Stomach (tissue), 9 donors: ENCODE measurements around the gene DIS3L2. TPM values are rescaled to one million over a fixed set of nuclear protein-coding genes. Genes with fewer than 3 reads are reported as not detected.
"Not testable (repeated sequence)": the region's sequence is repeated elsewhere in the genome, so short reads cannot be mapped to it uniquely, and the experiment has no call there.

Source experiments
- DNase-seq, 2 donors: peaks; one replicate each; pipeline versions ENCODE4 v3.0.0 to v3.0.0-alpha.2; 2013 to 2019
- H3K27ac ChIP-seq, 5 donors: fragments of 200-600 bp in 4 of 5; sonication (generic) in 4 of 5; one replicate each; pipeline ENCODE4 v1.5.1; 2013 to 2019; ENCODE audit warnings: mild to moderate bottlenecking in 1 of 5, moderate library complexity in 1 of 5
- H3K27me3 ChIP-seq, 3 donors: fragments of 200-600 bp; sonication (generic); one replicate each; pipeline ENCODE4 v1.5.1; 2017 to 2019; ENCODE audit warnings: mixed run types in 1 of 3
- H3K36me3 ChIP-seq, 4 donors: fragments of 200-600 bp; sonication (generic); 1 replicate in 3 of 4; 2 replicates in 1 of 4; pipeline ENCODE4 v1.5.1; 2016 to 2019
- H3K4me1 ChIP-seq, 4 donors: fragments of 200-600 bp; sonication (generic); one replicate each; pipeline ENCODE4 v1.5.1; 2016 to 2019
- H3K4me3 ChIP-seq, 4 donors: fragments of 200-600 bp; sonication (generic) in 3 of 4; one replicate each; pipeline ENCODE4 v1.5.1; 2016 to 2019; ENCODE audit warnings: mild to moderate bottlenecking in 1 of 4
- H3K9me3 ChIP-seq, 4 donors: fragments of 200-600 bp; sonication (generic); one replicate each; pipeline ENCODE4 v1.5.1; 2016 to 2019
- EP300 ChIP-seq: sonication (generic); formaldehyde crosslinking; IDR thresholded peaks from one replicate; pipeline ENCODE4 v1.6.1; 2017; ENCODE audit warnings: antibody characterized with exemption
- POLR2A ChIP-seq, 4 donors: fragments of 450-650 bp; IDR thresholded peaks; one replicate each; pipeline ENCODE4 v1.6.1; 2016; ENCODE audit warnings: antibody characterized with exemption in 4 of 4, control low read depth in 2 of 4, mild to moderate bottlenecking in 1 of 4, moderate library complexity in 1 of 4
- POLR2AphosphoS5 ChIP-seq, 3 donors: sonication (generic); formaldehyde crosslinking; IDR thresholded peaks; one replicate each; pipeline ENCODE4 v1.6.1; 2016; ENCODE audit warnings: antibody characterized with exemption in 3 of 3
- WGBS, 5 donors: extraction: QIAGEN DNeasy Blood & Tissue Kit in 3 of 5; methylation state at CpG; one replicate each; pipeline versions ENCODE4 v1.1.5 to v1.1.7; 2013 to 2018; 5-methylcytosine and 5-hydroxymethylcytosine counted together
- intact Hi-C: fragments of 100-400 bp; cut with DNase I; formaldehyde crosslinking; loops from one replicate; pipeline ENCODE4 v1.15.1; 2023; ENCODE audit warnings: low total_unique reads
- polyA plus RNA-seq, 3 donors: library from polyadenylated mRNA; stranded (reverse); fragments of 200-250 nt; gene quantifications; one replicate each; pipeline ENCODE4 v1.2.3, GENCODE V29; 2013
- total RNA-seq, 5 donors: library from RNA; depleted of rRNA; stranded (reverse); fragments of >200 nt; gene quantifications; one replicate each; pipeline versions ENCODE4 v1.1.0 to v1.2.3, GENCODE V29; 2014 to 2016
- TF ChIP-seq, protein P1 (sequence below), 7 experiments: fragments of 450-650 bp in 4 of 7; fragments of 200-600 bp in 3 of 7; sonication (generic) in 3 of 7; IDR thresholded peaks; one replicate each; pipeline ENCODE4 v1.5.1; 2016 to 2019; ENCODE audit warnings: antibody characterized with exemption in 7 of 7, control low read depth in 2 of 7, mild to moderate bottlenecking in 1 of 7
- donor health status: healthy with polysubstance abuse.
- donor health status: Bipolar disorder and iron deficiency.
- donor health status: healthy.

Gene DIS3L2
- total and polyA plus RNA-seq, 8 donors: 10.4 to 124 (median 26.8) TPM

DNA sequence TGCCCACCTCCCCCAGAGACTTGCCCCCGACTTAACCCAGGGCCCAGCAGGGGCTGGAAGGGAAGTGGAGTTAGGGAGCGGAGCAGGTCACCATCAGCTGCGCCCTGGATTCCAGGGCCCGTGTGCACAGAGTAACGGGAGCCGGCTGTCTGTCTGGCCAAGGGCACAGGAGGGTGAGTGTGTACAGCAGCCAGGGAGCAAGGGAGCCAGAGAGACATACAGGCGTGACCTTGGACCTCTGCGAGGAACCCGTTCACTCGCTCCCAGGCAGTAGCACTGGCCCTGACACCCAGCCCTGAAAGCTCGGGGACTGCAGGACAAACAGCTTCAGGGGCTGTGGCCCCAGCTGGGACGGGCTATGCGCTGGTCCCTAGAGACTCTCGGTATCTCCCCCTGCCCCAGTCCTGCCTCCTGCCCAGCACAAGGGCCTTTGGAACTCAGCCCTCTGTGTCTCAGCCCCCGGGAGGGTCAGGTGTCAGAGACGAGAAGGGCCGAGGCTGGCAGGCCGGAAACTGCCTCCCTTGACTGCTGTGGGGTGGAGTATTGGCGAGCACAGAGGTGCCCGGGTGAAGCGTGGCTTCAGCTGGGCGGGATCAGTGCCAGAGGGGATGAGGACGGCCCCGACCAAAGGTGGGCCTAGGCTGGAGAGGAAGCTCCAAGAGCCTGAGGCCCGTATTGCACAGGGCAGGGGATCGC is 370.9 kb downstream of the DIS3L2 start:
- H3K36me3 ChIP-seq: peaks cover 0 to 50% (median 31%) of the 10 kb centered on the region in 4 donors
- H3K4me3 ChIP-seq, DNase-seq, H3K27me3 ChIP-seq, intact Hi-C loops, H3K9me3 ChIP-seq, H3K4me1 ChIP-seq, H3K27ac ChIP-seq: not testable (repeated sequence)
- WGBS, 5 donors: 79 to 93% (median 86%) methylated on average over 11 to 21 of the region's 26 CpGs

DNA sequence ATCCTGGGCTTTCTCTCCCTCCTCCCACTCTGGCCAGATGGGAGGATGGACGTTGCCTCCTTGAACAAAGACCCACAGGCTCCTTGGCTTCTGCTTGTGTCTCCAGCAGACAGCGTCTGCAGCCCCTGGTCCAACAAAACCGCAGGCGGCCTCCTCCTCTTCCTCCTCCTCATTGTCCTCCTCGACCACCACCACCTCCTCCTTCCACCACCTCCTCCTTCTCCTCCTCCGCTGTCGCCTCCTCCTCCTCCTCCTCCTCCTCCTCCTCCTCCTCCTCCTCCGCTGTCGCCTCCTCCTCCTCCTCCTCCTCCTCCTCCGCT is 371.4 kb downstream of the DIS3L2 start:
- DNase-seq: no peak
- Histone ChIP-seq H3K9me3 (no peaks in the 10 kb centered on the region), H3K36me3 (peaks cover 0 to 53% (median 31%) of the 10 kb centered on the region in 4 donors), H3K27me3 (no peaks in the 10 kb centered on the region), H3K4me3 (no peak overlapping the region), H3K27ac (no peak overlapping the region), H3K4me1 (no peaks in the 10 kb centered on the region)
- no peak for TF ChIP-seq POLR2AphosphoS5 (IDR thresholded peaks at IDR 0.05)
- TF ChIP-seq EP300: no peak
- TF ChIP-seq POLR2A (IDR thresholded peaks at IDR 0.05): no peak
- TF ChIP-seq, protein P1, sequence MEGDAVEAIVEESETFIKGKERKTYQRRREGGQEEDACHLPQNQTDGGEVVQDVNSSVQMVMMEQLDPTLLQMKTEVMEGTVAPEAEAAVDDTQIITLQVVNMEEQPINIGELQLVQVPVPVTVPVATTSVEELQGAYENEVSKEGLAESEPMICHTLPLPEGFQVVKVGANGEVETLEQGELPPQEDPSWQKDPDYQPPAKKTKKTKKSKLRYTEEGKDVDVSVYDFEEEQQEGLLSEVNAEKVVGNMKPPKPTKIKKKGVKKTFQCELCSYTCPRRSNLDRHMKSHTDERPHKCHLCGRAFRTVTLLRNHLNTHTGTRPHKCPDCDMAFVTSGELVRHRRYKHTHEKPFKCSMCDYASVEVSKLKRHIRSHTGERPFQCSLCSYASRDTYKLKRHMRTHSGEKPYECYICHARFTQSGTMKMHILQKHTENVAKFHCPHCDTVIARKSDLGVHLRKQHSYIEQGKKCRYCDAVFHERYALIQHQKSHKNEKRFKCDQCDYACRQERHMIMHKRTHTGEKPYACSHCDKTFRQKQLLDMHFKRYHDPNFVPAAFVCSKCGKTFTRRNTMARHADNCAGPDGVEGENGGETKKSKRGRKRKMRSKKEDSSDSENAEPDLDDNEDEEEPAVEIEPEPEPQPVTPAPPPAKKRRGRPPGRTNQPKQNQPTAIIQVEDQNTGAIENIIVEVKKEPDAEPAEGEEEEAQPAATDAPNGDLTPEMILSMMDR (IDR thresholded peaks at IDR 0.05): no peak
- 76 to 94% (median 86%) methylated on average over 7 to 10 of the region's 10 CpGs for WGBS, 5 donors
- intact Hi-C loops: no loop called here

DNA sequence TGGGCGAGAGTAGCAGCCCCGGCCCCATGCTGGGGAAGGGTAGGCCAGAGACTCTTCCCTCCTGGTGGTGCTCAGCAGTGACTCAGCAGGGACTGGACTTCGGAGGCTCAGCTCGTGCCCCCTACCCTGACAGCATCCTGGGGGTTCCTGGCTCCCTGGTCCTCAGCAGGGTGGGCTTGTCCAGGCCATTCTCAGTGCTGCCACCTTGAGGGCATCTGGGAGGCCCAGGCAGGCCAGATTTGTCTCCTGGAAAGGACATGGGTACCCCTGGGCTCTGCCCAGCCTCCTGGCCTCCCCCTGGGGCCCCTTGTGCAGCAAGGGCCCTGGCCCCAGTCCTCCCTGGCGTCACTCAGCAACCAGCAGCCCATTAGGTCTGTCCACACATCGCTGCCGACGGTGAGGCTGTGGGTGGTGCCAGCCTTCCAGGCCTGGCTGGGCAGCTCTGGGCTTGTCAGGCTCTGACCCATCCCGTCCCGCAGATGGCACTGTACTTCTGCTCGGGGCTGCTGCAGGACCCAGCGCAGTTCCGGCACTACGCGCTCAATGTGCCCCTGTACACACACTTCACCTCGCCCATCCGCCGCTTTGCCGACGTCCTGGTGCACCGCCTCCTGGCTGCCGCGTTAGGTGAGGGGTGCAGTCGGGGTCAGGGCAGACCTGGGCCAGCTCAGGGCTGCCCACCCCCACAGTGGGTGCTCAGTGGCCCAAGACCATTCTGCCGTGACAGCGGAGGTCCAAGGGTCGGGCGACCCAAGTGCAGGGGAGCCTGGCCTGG is 372.0 kb downstream of the DIS3L2 start:
- Histone ChIP-seq H3K4me3 (no peak overlapping the region), H3K9me3 (no peaks in the 10 kb centered on the region), H3K4me1 (no peaks in the 10 kb centered on the region), H3K36me3 (peaks cover 0 to 53% (median 31%) of the 10 kb centered on the region in 4 donors), H3K27ac (no peak overlapping the region), H3K27me3 (no peaks in the 10 kb centered on the region)
- DNase-seq: no peak
- intact Hi-C loops: no loop called here
- TF ChIP-seq, protein P1 (IDR thresholded peaks at IDR 0.05): peak in 1 of 7 experiments; percentile 7
- TF ChIP-seq EP300: no peak
- TF ChIP-seq POLR2AphosphoS5 (IDR thresholded peaks at IDR 0.05): no peak
- TF ChIP-seq POLR2A (IDR thresholded peaks at IDR 0.05): no peak
- WGBS, 5 donors: 84 to 96% (median 94%) methylated on average over 18 to 28 of the region's 28 CpGs

DNA sequence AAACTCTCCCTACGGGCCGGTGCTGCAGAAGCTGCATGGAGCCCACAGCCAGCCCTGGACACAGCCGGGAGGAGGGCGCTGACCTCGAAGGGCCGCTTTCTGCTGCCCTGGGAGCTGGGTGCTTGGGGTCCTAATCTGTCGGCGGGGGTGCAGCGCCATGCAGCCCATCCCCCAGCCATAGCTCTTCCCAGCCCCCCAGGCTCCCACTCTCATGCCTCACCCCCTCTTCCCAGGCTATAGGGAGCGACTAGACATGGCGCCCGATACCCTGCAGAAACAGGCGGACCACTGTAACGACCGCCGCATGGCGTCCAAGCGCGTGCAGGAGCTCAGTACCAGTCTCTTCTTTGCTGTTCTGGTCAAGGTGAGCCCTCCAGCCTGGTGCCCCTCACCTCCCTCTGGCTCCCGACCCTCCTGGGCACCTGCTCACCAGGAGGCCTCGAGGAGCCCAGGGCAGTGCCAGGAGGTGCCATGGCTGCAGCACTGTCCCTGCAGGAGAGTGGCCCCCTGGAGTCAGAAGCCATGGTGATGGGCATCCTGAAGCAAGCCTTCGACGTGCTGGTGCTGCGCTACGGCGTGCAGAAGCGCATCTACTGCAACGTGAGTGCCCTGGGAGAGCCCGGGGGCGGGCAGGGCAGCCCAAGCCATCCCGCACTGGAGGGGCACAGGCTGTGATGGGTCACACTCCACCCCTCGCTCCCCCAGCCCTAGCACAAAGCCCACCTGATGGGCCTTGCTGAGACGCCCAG is 372.8 kb downstream of the DIS3L2 start:
- H3K27me3 ChIP-seq, H3K27ac ChIP-seq, intact Hi-C loops, H3K9me3 ChIP-seq, H3K4me3 ChIP-seq, H3K4me1 ChIP-seq, DNase-seq: not testable (repeated sequence)
- 92 to 99% (median 95%) methylated on average over 19 to 30 of the region's 33 CpGs for WGBS, 5 donors
- H3K36me3 ChIP-seq: peaks cover 0 to 53% (median 31%) of the 10 kb centered on the region in 4 donors

DNA sequence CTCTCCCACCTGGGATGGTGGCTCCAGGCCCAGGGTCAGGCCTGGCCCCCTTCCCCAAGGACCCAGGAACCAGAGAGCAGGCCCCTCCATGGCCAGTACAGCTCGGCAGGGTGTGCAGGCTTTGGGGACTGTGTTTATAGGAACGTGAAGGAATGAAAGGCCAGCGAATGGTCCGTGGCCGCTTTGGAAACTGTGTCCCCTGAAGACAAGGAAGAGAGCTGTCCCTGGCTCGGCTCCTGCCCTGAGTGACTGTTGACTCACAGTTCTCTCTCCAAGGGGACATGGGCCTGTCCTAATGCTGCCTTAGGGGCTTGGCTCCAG is 373.3 kb downstream of the DIS3L2 start:
- H3K27me3 ChIP-seq, DNase-seq, H3K9me3 ChIP-seq, H3K4me1 ChIP-seq, H3K4me3 ChIP-seq, H3K27ac ChIP-seq, intact Hi-C loops: not testable (repeated sequence)
- peaks cover 0 to 50% (median 31%) of the 10 kb centered on the region in 4 donors for H3K36me3 ChIP-seq
- WGBS, 5 donors: 83 to 100% (median 93%) methylated on average over 2 to 6 of the region's 6 CpGs; no CpG with 5 or more reads in 1 of the 5 donors
